K562 (cell line): ENCODE measurements around the gene ORAI2. TPM values are rescaled to one million over a fixed set of nuclear protein-coding genes. Genes with fewer than 3 reads are reported as not detected.
A peak's percentile ranks its signal among the peaks of the same experiment; 100 is the strongest.

Source experiments
- ATAC-seq: fragments of 200-7000 bp; cut with Tn5 transposase; 3 replicates; pipeline ENCODE4 v1.9.1; 2020; ENCODE audit warnings: moderate library complexity
- BruUV-seq: library from RNA; stranded (reverse); fragments of 400-500 nt; replicated peaks from 2 replicates; lab custom pipeline; 2021; lab: Mats Ljungman, UMichigan
- CTCF ChIA-PET: fragments of 300-600 bp; formaldehyde crosslinking; extraction: SDS; loops from one replicate; lab custom pipeline; 2021; ENCODE audit warnings: low intra/inter-chr PET ratio; lab: Yijun Ruan, JAX
- POLR2A ChIA-PET: fragments of 300-600, 350-650 bp; sonication (Branson Sonifier 250); formaldehyde crosslinking; extraction: SDS; loops from one replicate; lab custom pipeline; 2021; ENCODE audit warnings: antibody characterized with exemption, inconsistent platforms; lab: Yijun Ruan, JAX
- DNase-seq, 4 experiments: peaks; one replicate each; pipeline versions ENCODE4 v3.0.0 to v3.0.0-alpha.2; 2011 to 2018; ENCODE audit warnings: low spot score in 3 of 4, mixed read lengths in 3 of 4; ENCODE audit errors: extremely low read depth in 1 of 4
- FAIRE-seq: peaks from 2 replicates; lab custom pipeline; 2011; peaks lifted over from hg19 to GRCh38; lab: Jason Lieb, UNC
- H2AFZ ChIP-seq: 2 replicates; pipeline ENCODE4 v1.6.0; 2011; ENCODE audit warnings: low read depth, low read length, control low read depth, inconsistent platforms
- H3K27ac ChIP-seq: fragments of 200-600 bp; 3 replicates; pipeline ENCODE4 v1.8.0; 2011; ENCODE audit warnings: low read depth, mild to moderate bottlenecking, control low read depth, inconsistent platforms, low read length, moderate library complexity, mixed read lengths; ENCODE audit errors: extremely low read depth
- H3K27me3 ChIP-seq, 2 experiments: fragments of 300-600 bp in 1 of 2; 2 replicates in 1 of 2; 3 replicates in 1 of 2; pipeline versions ENCODE4 v1.6.0 to v1.8.0; 2011; ENCODE audit warnings: inconsistent platforms in 2 of 2, low read length in 2 of 2, mild to moderate bottlenecking in 1 of 2, mixed read lengths in 1 of 2, moderate library complexity in 1 of 2; ENCODE audit not compliant: control insufficient read depth in 2 of 2, insufficient read depth in 2 of 2
- H3K36me3 ChIP-seq: fragments of 300-600 bp; 3 replicates; pipeline ENCODE4 v1.8.0; 2011; ENCODE audit warnings: mild to moderate bottlenecking, low read length, inconsistent platforms; ENCODE audit not compliant: control insufficient read depth, insufficient read depth
- H3K4me1 ChIP-seq, 2 experiments: fragments of 200-600 bp in 1 of 2; replicated peaks in 1 of 2; 2 replicates in 1 of 2; 3 replicates in 1 of 2; pipeline versions ENCODE4 v1.5.1 to v1.8.0; 2011; ENCODE audit warnings: inconsistent platforms in 2 of 2, low read length in 2 of 2, mild to moderate bottlenecking in 1 of 2, mixed read lengths in 1 of 2, moderate library complexity in 1 of 2; ENCODE audit not compliant: control insufficient read depth in 2 of 2, insufficient read depth in 2 of 2
- H3K4me2 ChIP-seq: 2 replicates; pipeline ENCODE4 v1.6.1; 2011; ENCODE audit warnings: low read length, control low read depth, inconsistent platforms, mixed read lengths; ENCODE audit not compliant: insufficient read depth
- H3K4me3 ChIP-seq: fragments of 200-600 bp; sonication (generic), shearing (Covaris generic); 2 replicates; pipeline ENCODE4 v1.5.1; 2016; ENCODE audit warnings: control low read depth, inconsistent platforms
- H3K79me2 ChIP-seq: fragments of 200-600 bp; 3 replicates; pipeline ENCODE4 v1.8.0; 2011; ENCODE audit warnings: low read length, inconsistent platforms; ENCODE audit not compliant: control insufficient read depth, insufficient read depth
- H3K9ac ChIP-seq, 2 experiments: 2 replicates each; pipeline versions ENCODE4 v1.6.0 to v1.6.1; 2011; ENCODE audit warnings: low read depth in 2 of 2, low read length in 2 of 2, control low read depth in 1 of 2, inconsistent platforms in 1 of 2, mild to moderate bottlenecking in 1 of 2, mixed read lengths in 1 of 2; ENCODE audit not compliant: insufficient read depth in 1 of 2
- H3K9me1 ChIP-seq: one replicate; pipeline ENCODE4 v1.6.0; 2011; ENCODE audit warnings: inconsistent platforms, mild to moderate bottlenecking, low read length, moderate library complexity; ENCODE audit not compliant: control insufficient read depth, insufficient read depth
- H3K9me3 ChIP-seq: replicated peaks from 2 replicates; pipeline ENCODE4 v1.5.1; 2011; ENCODE audit warnings: low read depth, low read length, inconsistent platforms; ENCODE audit not compliant: control insufficient read depth, insufficient read depth
- H4K20me1 ChIP-seq: replicated peaks from 2 replicates; pipeline ENCODE4 v1.6.1; 2011; ENCODE audit warnings: low read length, inconsistent platforms, mixed read lengths; ENCODE audit not compliant: control insufficient read depth, insufficient read depth
- CREM ChIP-seq: IDR thresholded peaks from 2 replicates; pipeline ENCODE4 v1.6.1; 2014; ENCODE audit warnings: antibody characterized with exemption, low read depth
- CTCF ChIP-seq, 3 experiments: IDR thresholded peaks in 2 of 3; conservative IDR thresholded peaks in 1 of 3; 2 replicates each; pipeline ENCODE4 v1.5.1; 2011 to 2012; ENCODE audit warnings: low read length in 3 of 3, mild to moderate bottlenecking in 3 of 3, control low read depth in 2 of 3, improper control_type of control experiment in 1 of 3, inconsistent platforms in 1 of 3, low read depth in 1 of 3, mixed read lengths in 1 of 3, moderate library complexity in 1 of 3; ENCODE audit not compliant: insufficient read depth in 2 of 3
- EGR1 ChIP-seq: fragments of 450-650 bp; conservative IDR thresholded peaks from 2 replicates; pipeline ENCODE4 v1.6.1; 2017; ENCODE audit warnings: mild to moderate bottlenecking
- NR2C1 ChIP-seq, 2 experiments: fragments of 450-650 bp; IDR thresholded peaks; 2 replicates each; pipeline ENCODE4 v1.6.1; 2017; ENCODE audit warnings: mild to moderate bottlenecking in 2 of 2, antibody characterized with exemption in 1 of 2, inconsistent platforms in 1 of 2, missing compliant biosample characterization in 1 of 2, missing genetic modification characterization in 1 of 2
- POLR2G ChIP-seq: fragments of 200-400 bp; formaldehyde crosslinking; IDR thresholded peaks from 2 replicates; pipeline ENCODE4 v1.6.1; 2017; ENCODE audit warnings: low read depth, mild to moderate bottlenecking, antibody characterized with exemption, low read length, moderate library complexity
- PREB ChIP-seq: sonication (generic); formaldehyde crosslinking; IDR thresholded peaks from 2 replicates; pipeline ENCODE4 v1.8.1; 2023; ENCODE audit warnings: mild to moderate bottlenecking, missing genetic modification reagents
- ZNF121 ChIP-seq: sonication (generic); formaldehyde crosslinking; conservative IDR thresholded peaks from 2 replicates; pipeline ENCODE4 v1.8.0; 2022; ENCODE audit warnings: missing genetic modification reagents
- WGBS: fragments of 100-300 bp; shearing (Covaris generic); methylation state at CpG from one replicate; pipeline ENCODE4 v1.1.6; 2016; ENCODE audit warnings: low coverage, mixed read lengths; ENCODE audit not compliant: insufficient coverage; ENCODE audit errors: missing lambda C conversion rate; 5-methylcytosine and 5-hydroxymethylcytosine counted together
- in situ Hi-C: fragments of 300-500 bp; cut with MboI; formaldehyde crosslinking; loops from 4 replicates; pipeline ENCODE4 v1.15.0; 2018; ENCODE audit warnings: inconsistent platforms, mixed read lengths
- intact Hi-C: fragments of 100-400 bp; cut with micrococcal nuclease; formaldehyde crosslinking; loops from 2 replicates; pipeline ENCODE4 v1.14.2; 2022
- polyA plus RNA-seq, 8 experiments: library from polyadenylated mRNA; depleted of rRNA in 4 of 8; stranded (reverse) in 5 of 8; unstranded in 3 of 8; fragments of >200 nt; fragmentation: Nextera tagmentation in 2 of 8; fragmentation: Illumina TruSeq in 1 of 8; extraction: Ambion mirVana in 2 of 8; extraction: Trizol in 1 of 8; gene quantifications; 2 replicates each; pipeline versions ENCODE4 v1.2.1 to v1.2.3, GENCODE V29; 2011 to 2014; ENCODE audit warnings: inconsistent platforms in 1 of 8, missing spikeins in 1 of 8
- total RNA-seq, 7 experiments: library from RNA; depleted of rRNA in 6 of 7; stranded (reverse); fragments of >200 nt in 6 of 7; fragmentation: Illumina TruSeq in 2 of 7; extraction: Trizol in 2 of 7; gene quantifications; 2 replicates each; pipeline versions ENCODE4 v1.2.1 to v1.2.3, GENCODE V29; 2011 to 2021; ENCODE audit warnings: low replicate concordance in 1 of 7

ORAI2 gene
- total and polyA plus RNA-seq, 9 of the 15 experiments (the other 6 are each of a cell fraction or from before 2014, with no cell fraction given): 1.1 to 27.7 (median 9.2) TPM

GRCh38 chr7:102449136-102449535 lies 15.8 kb downstream of the ORAI2 start:
- Histone ChIP-seq H3K9me1 (no peaks in the 10 kb centered on the region), H3K4me2 (no peak overlapping the region), H3K27ac (no peak overlapping the region), H2AFZ (no peak overlapping the region), H3K9ac (no peak overlapping the region), H3K36me3 (peaks cover 17% of the 10 kb centered on the region; the same call in 1 of the 3 replicates), H3K9me3 (no peaks in the 10 kb centered on the region), H3K4me3 (no peak overlapping the region), H4K20me1 (no peaks in the 10 kb centered on the region), H3K27me3 (no peaks in the 10 kb centered on the region), H3K4me1 (peaks cover 16 to 44% of the 10 kb centered on the region in 2 experiments), H3K79me2 (no peaks in the 10 kb centered on the region)
- 94% methylated on average over 15 of the region's 15 CpGs for WGBS
- no peak for FAIRE-seq
- no peak for DNase-seq
- ChIA-PET CTCF (no interaction called here), POLR2A (interaction anchor here (0.7 to 1.0 kb wide), 2 partner anchors 9 to 143 kb away, joined by 4 read pairs; no protein-coding TSS in a partner anchor)
- BruUV-seq: no TSS peak
- in situ Hi-C loops (no loop called here), intact Hi-C loops (no loop called here)
- ATAC-seq: no peak
- peak; percentile 74 for TF ChIP-seq ZNF121
- TF ChIP-seq CREM: no peak
- peak; percentile 34; the same call in 1 of the 2 replicates for TF ChIP-seq NR2C1 (IDR thresholded peaks at IDR 0.05)
- TF ChIP-seq NR2C1 (tag; IDR thresholded peaks at IDR 0.05): 0 out of 2 replicates have a peak, but pooled peaks have one; percentile 19

- intact Hi-C loops (loop anchor here (2.0 kb wide), 1 partner anchor 47 kb away; no protein-coding TSS in a partner anchor), in situ Hi-C loops (loop anchor here (25.0 kb wide), 2 partner anchors 112 to 212 kb away; partner anchors contain the start of genes POLR2J2, POLR2J3, SPDYE2 and SPDYE2B)
- H3K27me3 ChIP-seq: no peaks in the 10 kb centered on the region
- H3K4me2 ChIP-seq: no peak overlapping the region
- 66% methylated on average over 6 of the region's 6 CpGs for WGBS
- H3K36me3 ChIP-seq: peaks cover 13% of the 10 kb centered on the region; the same call in 1 of the 3 replicates
- ChIA-PET POLR2A (interaction anchor here (0.8 to 2.7 kb wide), 2 partner anchors 10 to 15 kb away, joined by 3 to 7 read pairs; no protein-coding TSS in a partner anchor), CTCF (interaction anchor here (1.0 to 1.3 kb wide), 2 partner anchors 38 to 45 kb away, joined by 3 to 6 read pairs; no protein-coding TSS in a partner anchor)
- H4K20me1 ChIP-seq: no peaks in the 10 kb centered on the region
- FAIRE-seq: no peak
- no peak overlapping the region for H2AFZ ChIP-seq
- no peak overlapping the region for H3K4me3 ChIP-seq
- no peaks in the 10 kb centered on the region for H3K79me2 ChIP-seq
- no peak for DNase-seq
- H3K9me3 ChIP-seq: no peaks in the 10 kb centered on the region
- H3K9ac ChIP-seq: peak overlapping the region in 1 of 2 experiments; percentile 63; a peak in 1 of 4 replicates
- TF ChIP-seq EGR1: peak; percentile 19; the same call in 1 of the 2 replicates
- TF ChIP-seq PREB (CRISPR knock-in tag): no peak
- TF ChIP-seq POLR2G: peak; percentile 28; the same call in 1 of the 2 replicates
- peak in 2 of 3 experiments; percentile 15 to 28; a peak in 1 of 6 replicates for TF ChIP-seq CTCF (IDR thresholded peaks at IDR 0.05 in 2 of 3, conservative IDR thresholded peaks at IDR 0.05 in 1 of 3; ENCODE audit: insufficient read depth in 2 of 3, low read depth in 1 of 3, low read length in 3 of 3)
- no peak overlapping the region for H3K27ac ChIP-seq
- H3K4me1 ChIP-seq: peaks cover 11 to 40% of the 10 kb centered on the region in 2 experiments
- ATAC-seq: no peak
- H3K9me1 ChIP-seq: no peaks in the 10 kb centered on the region
- no TSS peak for BruUV-seq
These were observed 16.9 kb downstream of the ORAI2 start for GRCh38 chr7:102450242-102450641.
